ENCODE measurements around the gene WTIP. TPM values are rescaled to one million over a fixed set of nuclear protein-coding genes. Genes with fewer than 3 reads are reported as not detected.
A peak's percentile ranks its signal among the peaks of the same experiment; 100 is the strongest.

The WTIP gene
- total and polyA plus RNA-seq, 2 of the 13 experiments (the other 11 are each of a cell fraction or from before 2014, with no cell fraction given): 15.0 to 18.1 TPM

DNA sequence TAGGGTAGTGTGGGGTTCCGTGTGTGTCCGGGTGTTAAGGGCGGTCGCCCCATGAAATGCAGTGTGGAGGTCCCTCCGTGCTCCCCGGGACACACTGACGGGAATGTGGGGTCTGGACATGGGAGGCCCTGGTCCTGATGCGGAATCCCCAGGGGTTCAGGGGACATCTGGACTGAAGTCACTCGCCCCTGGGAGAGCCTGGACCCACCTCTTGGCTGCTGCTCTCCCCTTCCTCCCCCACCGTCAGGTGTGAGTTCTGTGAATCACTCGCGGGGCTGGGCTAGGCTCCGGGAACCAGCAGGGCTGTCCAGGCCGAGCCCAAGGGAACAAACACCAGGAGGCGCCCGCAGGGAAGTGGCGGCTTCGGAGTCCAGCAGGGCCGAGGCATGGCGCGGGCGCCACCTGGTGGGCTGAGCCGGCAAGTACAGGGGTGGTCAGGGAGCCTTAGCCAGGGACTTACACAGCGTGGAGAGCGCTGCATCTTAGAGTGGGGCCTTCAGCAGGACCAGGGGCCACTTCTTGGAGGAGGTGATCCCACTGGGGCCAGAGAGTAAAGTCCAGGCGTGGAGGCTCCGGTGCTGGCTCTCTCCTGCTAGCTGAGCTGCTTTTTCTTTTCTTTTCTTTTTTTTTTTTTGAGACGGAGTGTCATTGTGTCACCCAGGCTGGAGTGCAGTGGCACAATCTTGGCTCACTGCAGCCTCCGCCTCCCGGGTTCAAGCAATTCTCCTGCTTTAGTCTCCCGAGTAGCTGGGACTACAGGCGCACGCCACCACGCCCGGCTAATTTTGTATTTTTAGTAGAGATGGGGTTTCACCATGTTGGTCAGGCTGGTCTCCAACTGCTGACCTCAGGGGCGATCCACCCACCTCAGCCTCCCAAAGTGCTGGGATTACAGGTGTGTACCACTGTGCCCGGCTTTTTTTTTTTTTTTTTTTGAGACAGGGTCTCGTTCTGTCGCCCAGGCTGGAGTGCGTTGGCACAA is 20.1 kb downstream of the WTIP start (continued):
- TF ChIP-seq ZNF460 (CRISPR knock-in tag; IDR thresholded peaks at IDR 0.05; ENCODE audit: borderline replicate concordance) (no peak), MAFK (conservative IDR thresholded peaks at IDR 0.05 in 1 of 2, IDR thresholded peaks at IDR 0.05 in 1 of 2; ENCODE audit: low read length in 2 of 2) (no peak), NR2F6 (IDR thresholded peaks at IDR 0.05) (no peak), NR2F6 (CRISPR knock-in tag; IDR thresholded peaks at IDR 0.05) (no peak), ZNF282 (IDR thresholded peaks at IDR 0.05; ENCODE audit: partially characterized antibody) (no peak), ZNF773 (CRISPR knock-in tag; IDR thresholded peaks at IDR 0.05; ENCODE audit: borderline replicate concordance) (no peak), ATF7-NPFF (CRISPR knock-in tag; IDR thresholded peaks at IDR 0.05; ENCODE audit: low read depth) (no peak), SMAD1 (CRISPR knock-in tag; IDR thresholded peaks at IDR 0.05; ENCODE audit: borderline replicate concordance, low read depth) (no peak; the same call in 1 of the 2 replicates), ZNF501 (CRISPR knock-in tag; IDR thresholded peaks at IDR 0.05) (peak; percentile 52; the same call in 1 of the 2 replicates), CAMTA2 (CRISPR knock-in tag; IDR thresholded peaks at IDR 0.05; ENCODE audit: borderline replicate concordance) (no peak), ZNF556 (CRISPR knock-in tag; IDR thresholded peaks at IDR 0.05; ENCODE audit: borderline replicate concordance) (no peak; the same call in 1 of the 2 replicates), BHLHE40 (IDR thresholded peaks at IDR 0.05; ENCODE audit: low read length) (no peak), RFXAP (CRISPR knock-in tag; IDR thresholded peaks at IDR 0.05; ENCODE audit: borderline replicate concordance) (no peak), ZNF562 (CRISPR knock-in tag; IDR thresholded peaks at IDR 0.05; ENCODE audit: borderline replicate concordance) (no peak), ZNF768 (CRISPR knock-in tag; IDR thresholded peaks at IDR 0.05) (peak; percentile 75; the same call in 1 of the 2 replicates), HNRNPH1 (optimal IDR thresholded peaks at IDR 0.05; ENCODE audit: low read depth, low read length) (no peak), SMC3 (IDR thresholded peaks at IDR 0.05; ENCODE audit: low read length) (peak; percentile 81; the same call in 1 of the 2 replicates), ZNF354B (CRISPR knock-in tag; IDR thresholded peaks at IDR 0.05) (no peak), RFX5 (IDR thresholded peaks at IDR 0.05; ENCODE audit: low read depth, low read length) (no peak)
- TF ChIP-seq, protein P1, sequence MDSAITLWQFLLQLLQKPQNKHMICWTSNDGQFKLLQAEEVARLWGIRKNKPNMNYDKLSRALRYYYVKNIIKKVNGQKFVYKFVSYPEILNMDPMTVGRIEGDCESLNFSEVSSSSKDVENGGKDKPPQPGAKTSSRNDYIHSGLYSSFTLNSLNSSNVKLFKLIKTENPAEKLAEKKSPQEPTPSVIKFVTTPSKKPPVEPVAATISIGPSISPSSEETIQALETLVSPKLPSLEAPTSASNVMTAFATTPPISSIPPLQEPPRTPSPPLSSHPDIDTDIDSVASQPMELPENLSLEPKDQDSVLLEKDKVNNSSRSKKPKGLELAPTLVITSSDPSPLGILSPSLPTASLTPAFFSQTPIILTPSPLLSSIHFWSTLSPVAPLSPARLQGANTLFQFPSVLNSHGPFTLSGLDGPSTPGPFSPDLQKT (CRISPR knock-in tag; IDR thresholded peaks at IDR 0.05; ENCODE audit: borderline replicate concordance): no peak
- TF ChIP-seq, protein P2, sequence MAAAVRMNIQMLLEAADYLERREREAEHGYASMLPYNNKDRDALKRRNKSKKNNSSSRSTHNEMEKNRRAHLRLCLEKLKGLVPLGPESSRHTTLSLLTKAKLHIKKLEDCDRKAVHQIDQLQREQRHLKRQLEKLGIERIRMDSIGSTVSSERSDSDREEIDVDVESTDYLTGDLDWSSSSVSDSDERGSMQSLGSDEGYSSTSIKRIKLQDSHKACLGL (CRISPR knock-in tag; IDR thresholded peaks at IDR 0.05): no peak
- TF ChIP-seq, protein P3, sequence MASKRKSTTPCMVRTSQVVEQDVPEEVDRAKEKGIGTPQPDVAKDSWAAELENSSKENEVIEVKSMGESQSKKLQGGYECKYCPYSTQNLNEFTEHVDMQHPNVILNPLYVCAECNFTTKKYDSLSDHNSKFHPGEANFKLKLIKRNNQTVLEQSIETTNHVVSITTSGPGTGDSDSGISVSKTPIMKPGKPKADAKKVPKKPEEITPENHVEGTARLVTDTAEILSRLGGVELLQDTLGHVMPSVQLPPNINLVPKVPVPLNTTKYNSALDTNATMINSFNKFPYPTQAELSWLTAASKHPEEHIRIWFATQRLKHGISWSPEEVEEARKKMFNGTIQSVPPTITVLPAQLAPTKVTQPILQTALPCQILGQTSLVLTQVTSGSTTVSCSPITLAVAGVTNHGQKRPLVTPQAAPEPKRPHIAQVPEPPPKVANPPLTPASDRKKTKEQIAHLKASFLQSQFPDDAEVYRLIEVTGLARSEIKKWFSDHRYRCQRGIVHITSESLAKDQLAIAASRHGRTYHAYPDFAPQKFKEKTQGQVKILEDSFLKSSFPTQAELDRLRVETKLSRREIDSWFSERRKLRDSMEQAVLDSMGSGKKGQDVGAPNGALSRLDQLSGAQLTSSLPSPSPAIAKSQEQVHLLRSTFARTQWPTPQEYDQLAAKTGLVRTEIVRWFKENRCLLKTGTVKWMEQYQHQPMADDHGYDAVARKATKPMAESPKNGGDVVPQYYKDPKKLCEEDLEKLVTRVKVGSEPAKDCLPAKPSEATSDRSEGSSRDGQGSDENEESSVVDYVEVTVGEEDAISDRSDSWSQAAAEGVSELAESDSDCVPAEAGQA (IDR thresholded peaks at IDR 0.05; ENCODE audit: low read depth): no peak
- TF ChIP-seq, protein P3 (CRISPR knock-in tag; IDR thresholded peaks at IDR 0.05; ENCODE audit: borderline replicate concordance): no peak
